Measurements from ENCODE around the gene OCRL.

DNA sequence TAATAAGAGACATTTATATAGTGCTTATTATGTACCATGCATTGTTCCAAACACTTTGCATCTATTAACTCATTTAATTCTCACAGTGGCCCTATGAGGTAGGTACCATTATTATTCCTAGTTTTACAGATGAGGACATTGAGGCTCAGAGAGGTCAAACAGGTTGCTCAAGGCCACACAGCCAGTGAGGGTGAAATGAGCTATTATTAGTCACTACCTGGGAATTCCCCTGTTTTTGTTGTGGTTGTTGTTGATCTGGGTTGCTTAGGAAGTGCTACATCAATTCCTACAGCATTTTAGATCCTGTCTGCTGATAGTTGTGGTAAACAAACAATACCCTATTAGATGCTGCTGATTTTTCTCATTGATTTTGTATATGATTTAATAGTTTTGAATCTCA, 73.5 kb downstream of the OCRL start:
- TF ChIP-seq EGR1 (IDR thresholded peaks at IDR 0.05; ENCODE audit: low read depth in 2 of 2) = no peak
- TF ChIP-seq CTCF (IDR thresholded peaks at IDR 0.05; ENCODE audit: low read depth, low read length, missing input control) = no peak
- TF ChIP-seq ZBTB33 (IDR thresholded peaks at IDR 0.05) = no peak
- no peak for TF ChIP-seq RAD21 (IDR thresholded peaks at IDR 0.05)
- TF ChIP-seq GABPA (IDR thresholded peaks at IDR 0.05 in 1 of 2, conservative IDR thresholded peaks at IDR 0.05 in 1 of 2) = no peak
